GM23248 (cell line): ENCODE results near the gene ERC1. TPM values are rescaled to one million over a fixed set of nuclear protein-coding genes. Genes with fewer than 3 reads are reported as not detected.

ENCODE experiments used
- DNase-seq: peaks from one replicate; pipeline ENCODE4 v3.0.0-alpha.2; 2015
- H2AFZ ChIP-seq: fragments of 200-600 bp; sonication (generic); 2 replicates; pipeline ENCODE4 v1.6.1; 2016; ENCODE audit warnings: antibody characterized with exemption
- H3F3A ChIP-seq: fragments of 200-600 bp; sonication (generic); 2 replicates; pipeline ENCODE4 v1.6.1; 2016; ENCODE audit warnings: mild to moderate bottlenecking, antibody characterized with exemption, mixed run types; ENCODE audit not compliant: insufficient read depth
- H3K27ac ChIP-seq: fragments of 200-600 bp; sonication (generic); 2 replicates; pipeline ENCODE4 v1.5.1; 2016; ENCODE audit warnings: mild to moderate bottlenecking
- H3K27me3 ChIP-seq: fragments of 200-600 bp; sonication (generic); replicated peaks from 2 replicates; pipeline ENCODE4 v1.6.1; 2016; ENCODE audit warnings: mild to moderate bottlenecking; ENCODE audit not compliant: insufficient read depth
- H3K36me3 ChIP-seq: fragments of 200-600 bp; sonication (generic); 2 replicates; pipeline ENCODE4 v1.6.1; 2016; ENCODE audit warnings: low read depth, mild to moderate bottlenecking
- H3K4me1 ChIP-seq: fragments of 200-600 bp; sonication (generic); 2 replicates; pipeline ENCODE4 v1.6.1; 2016; ENCODE audit warnings: mild to moderate bottlenecking; ENCODE audit not compliant: insufficient read depth
- H3K4me2 ChIP-seq: fragments of 200-600 bp; sonication (generic); one replicate; pipeline ENCODE4 v1.6.1; 2016; ENCODE audit warnings: mild to moderate bottlenecking; ENCODE audit not compliant: unreplicated experiment
- H3K4me3 ChIP-seq: fragments of 200-600 bp; sonication (generic); 2 replicates; pipeline ENCODE4 v1.5.1; 2016; ENCODE audit warnings: mild to moderate bottlenecking
- H3K79me2 ChIP-seq: fragments of 200-600 bp; sonication (generic); 2 replicates; pipeline ENCODE4 v1.6.1; 2016; ENCODE audit warnings: mild to moderate bottlenecking; ENCODE audit not compliant: insufficient read depth
- H3K9ac ChIP-seq: fragments of 200-600 bp; sonication (generic); 2 replicates; pipeline ENCODE4 v1.6.1; 2016; ENCODE audit warnings: mild to moderate bottlenecking
- H3K9me2 ChIP-seq: fragments of 200-600 bp; sonication (generic); 2 replicates; pipeline ENCODE4 v1.6.1; 2016; ENCODE audit warnings: mixed run types, mild to moderate bottlenecking, moderate library complexity; ENCODE audit not compliant: insufficient read depth
- H3K9me3 ChIP-seq: fragments of 200-600 bp; sonication (generic); one replicate; pipeline ENCODE4 v1.6.1; 2017; ENCODE audit warnings: low read depth
- H4K20me1 ChIP-seq: fragments of 200-600 bp; sonication (generic); 2 replicates; pipeline ENCODE4 v1.6.0; 2016; ENCODE audit not compliant: insufficient read depth
- EZH2 ChIP-seq: fragments of 200-600 bp; sonication (generic); IDR thresholded peaks from 2 replicates; pipeline ENCODE4 v1.6.1; 2018; ENCODE audit warnings: antibody characterized with exemption, mild to moderate bottlenecking; ENCODE audit not compliant: insufficient read depth, poor library complexity, severe bottlenecking
- EZH2phosphoT487 ChIP-seq: fragments of 200-600 bp; sonication (generic); IDR thresholded peaks from 2 replicates; pipeline ENCODE4 v1.6.1; 2018; ENCODE audit warnings: antibody characterized with exemption, moderate library complexity, mild to moderate bottlenecking, low read depth; ENCODE audit not compliant: insufficient read depth
- WGBS, 2 experiments: methylation state at CpG; one replicate each; pipeline ENCODE4 v1.1.6; 2015 to 2017; ENCODE audit warnings: low lambda C conversion rate in 2 of 2, low coverage in 1 of 2; ENCODE audit errors: missing lambda C conversion rate in 2 of 2; 5-methylcytosine and 5-hydroxymethylcytosine counted together
- in situ Hi-C: fragments of 300-500 bp; cut with MboI; formaldehyde crosslinking; loops from 2 replicates; pipeline ENCODE4 v1.15.0; 2020
- polyA plus RNA-seq: library from polyadenylated mRNA; unstranded; fragments of >200 nt; fragmentation: Nextera tagmentation; extraction: Ambion mirVana; gene quantifications from 2 replicates; pipeline ENCODE4 v1.2.1, GENCODE V29; 2016
- total RNA-seq: library from RNA; depleted of rRNA; stranded (reverse); fragments of >200 nt; shearing (Covaris generic); gene quantifications from 2 replicates; pipeline ENCODE4 v1.2.3, GENCODE V29; 2014

ERC1 gene
- total and polyA plus RNA-seq, 2 experiments from 2014 or later, result 21.5 to 23.3 TPM

DNA sequence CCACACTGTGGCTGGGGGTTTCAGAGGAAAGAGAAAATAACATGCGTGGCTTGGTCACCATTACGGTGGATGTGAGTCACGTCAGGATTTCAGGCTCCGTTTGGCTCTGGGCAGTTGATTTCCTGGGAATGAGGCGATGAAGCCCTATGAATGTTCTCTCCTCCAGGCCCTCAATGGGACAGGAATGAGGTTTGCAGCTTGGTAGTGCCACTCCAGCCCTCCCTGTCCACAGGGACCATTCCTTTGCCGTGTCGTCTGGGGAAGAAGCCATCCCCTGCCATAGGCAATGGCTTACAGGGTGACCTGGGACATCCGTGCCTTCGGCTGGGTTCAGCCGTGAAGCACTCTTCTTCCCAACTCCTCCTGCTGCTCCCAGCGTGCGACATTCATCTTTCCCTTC is 508.3 kb downstream of the ERC1 start:
- H4K20me1 ChIP-seq, result no peaks in the 10 kb centered on the region
- H3F3A ChIP-seq, result peaks cover 16% of the 10 kb centered on the region
- H3K9me3 ChIP-seq, result no peaks in the 10 kb centered on the region
- DNase-seq, result no peak
- no peaks in the 10 kb centered on the region for H3K27me3 ChIP-seq
- H3K27ac ChIP-seq, result no peak overlapping the region
- no peak for TF ChIP-seq EZH2
- TF ChIP-seq EZH2phosphoT487, result no peak
- H3K79me2 ChIP-seq, result no peaks in the 10 kb centered on the region
- H3K36me3 ChIP-seq, result no peaks in the 10 kb centered on the region
- 91 to 97% methylated on average over 12 of the region's 12 CpGs for WGBS, 2 experiments
- no peak overlapping the region for H3K4me2 ChIP-seq
- peaks cover 28% of the 10 kb centered on the region for H3K4me1 ChIP-seq
- H2AFZ ChIP-seq, result no peak overlapping the region
- in situ Hi-C loops, result no loop called here
- no peaks in the 10 kb centered on the region for H3K9me2 ChIP-seq
- no peak overlapping the region for H3K4me3 ChIP-seq
- H3K9ac ChIP-seq, result no peak overlapping the region

DNA sequence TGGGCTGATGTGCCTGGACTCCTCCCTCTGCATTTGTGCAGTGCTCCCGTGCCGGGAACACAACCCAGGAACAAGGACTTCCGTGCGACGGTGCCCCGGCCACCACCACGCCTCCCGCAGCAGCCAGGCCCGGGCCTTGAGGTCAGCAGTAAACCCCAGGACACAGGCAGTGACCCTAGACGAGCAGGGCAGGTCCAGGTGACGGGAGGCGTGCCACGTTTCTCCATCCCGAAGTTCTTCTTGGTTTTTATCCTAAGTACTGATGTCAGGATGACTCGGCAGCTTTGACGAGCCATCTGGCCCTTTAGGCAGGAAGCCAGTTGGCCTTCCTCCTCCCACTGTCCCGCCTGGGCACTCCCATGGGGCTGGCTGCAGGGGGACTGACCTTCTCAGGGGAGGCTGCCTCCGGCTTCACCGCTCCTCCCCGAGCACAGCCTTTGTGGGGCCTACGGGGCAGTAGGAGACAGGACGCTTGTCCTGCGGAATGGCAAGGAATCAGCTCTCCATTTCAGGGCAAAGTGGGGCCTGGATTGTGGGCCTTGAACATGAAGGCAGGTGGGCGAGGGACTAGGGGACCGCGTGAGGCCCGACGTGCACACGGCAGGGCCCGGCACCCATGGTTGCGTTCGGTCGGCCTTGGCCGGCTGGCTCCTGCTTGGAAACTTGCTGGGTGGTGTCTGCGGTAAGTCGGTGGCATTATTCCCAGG is 509.2 kb downstream of the ERC1 start:
- peak overlapping the region; percentile 49 for H3K9ac ChIP-seq

DNA sequence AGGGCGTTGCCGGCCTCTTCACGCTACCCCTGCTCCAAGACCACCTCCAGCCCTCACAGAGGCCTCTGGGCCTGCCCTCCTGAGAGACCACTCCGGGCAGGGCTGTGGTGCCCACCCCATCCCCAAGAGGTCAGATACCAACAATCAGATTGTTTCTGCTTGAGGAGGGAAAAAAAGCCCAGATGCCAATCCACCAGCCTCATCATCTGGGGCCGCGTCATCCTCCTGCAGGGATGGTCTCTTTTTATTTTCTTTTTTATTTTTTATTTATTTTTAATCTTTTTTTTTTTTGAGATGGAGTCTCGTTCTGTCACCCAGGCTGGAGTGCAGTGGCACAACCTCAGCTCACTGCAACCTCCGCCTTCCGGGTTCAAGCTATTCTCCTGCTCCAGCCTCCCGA is 510.0 kb downstream of the ERC1 start:
- no peaks in the 10 kb centered on the region for H4K20me1 ChIP-seq
- H2AFZ ChIP-seq, result no peak overlapping the region
- 90 to 92% methylated on average over 9 to 10 of the region's 10 CpGs for WGBS, 2 experiments
- no peaks in the 10 kb centered on the region for H3K27me3 ChIP-seq
- no peak overlapping the region for H3K27ac ChIP-seq
- no peak for DNase-seq
- H3K4me3 ChIP-seq, result no peak overlapping the region
- H3K4me2 ChIP-seq, result no peak overlapping the region
- peaks cover 16% of the 10 kb centered on the region for H3F3A ChIP-seq
- H3K4me1 ChIP-seq, result peaks cover 23% of the 10 kb centered on the region
- no peaks in the 10 kb centered on the region for H3K9me3 ChIP-seq
- no peak overlapping the region for H3K9ac ChIP-seq
- no peaks in the 10 kb centered on the region for H3K36me3 ChIP-seq
- H3K9me2 ChIP-seq, result no peaks in the 10 kb centered on the region
- no peaks in the 10 kb centered on the region for H3K79me2 ChIP-seq
- in situ Hi-C loops, result no loop called here
- no peak for TF ChIP-seq EZH2phosphoT487
- no peak for TF ChIP-seq EZH2

More for the DNA sequence above, 509.2 kb downstream of the ERC1 start:
- H3K4me1 ChIP-seq, result peaks cover 28% of the 10 kb centered on the region
- in situ Hi-C loops, result no loop called here
- TF ChIP-seq EZH2phosphoT487 (no peak), EZH2 (no peak)
- WGBS, 2 experiments, result 55% methylated on average over 36 of the region's 36 CpGs
- no peaks in the 10 kb centered on the region for H3K79me2 ChIP-seq
- no peaks in the 10 kb centered on the region for H4K20me1 ChIP-seq
- DNase-seq, result peak; percentile 87
- H2AFZ ChIP-seq, result peak overlapping the region; percentile 60
- peaks cover 16% of the 10 kb centered on the region for H3F3A ChIP-seq
- H3K9me2 ChIP-seq, result no peaks in the 10 kb centered on the region
- no peaks in the 10 kb centered on the region for H3K36me3 ChIP-seq
- H3K4me3 ChIP-seq, result no peak overlapping the region
- H3K27me3 ChIP-seq, result no peaks in the 10 kb centered on the region
- H3K4me2 ChIP-seq, result no peak overlapping the region
- no peaks in the 10 kb centered on the region for H3K9me3 ChIP-seq
- H3K27ac ChIP-seq, result peak overlapping the region; percentile 34; the same call in 1 of the 2 replicates

DNA sequence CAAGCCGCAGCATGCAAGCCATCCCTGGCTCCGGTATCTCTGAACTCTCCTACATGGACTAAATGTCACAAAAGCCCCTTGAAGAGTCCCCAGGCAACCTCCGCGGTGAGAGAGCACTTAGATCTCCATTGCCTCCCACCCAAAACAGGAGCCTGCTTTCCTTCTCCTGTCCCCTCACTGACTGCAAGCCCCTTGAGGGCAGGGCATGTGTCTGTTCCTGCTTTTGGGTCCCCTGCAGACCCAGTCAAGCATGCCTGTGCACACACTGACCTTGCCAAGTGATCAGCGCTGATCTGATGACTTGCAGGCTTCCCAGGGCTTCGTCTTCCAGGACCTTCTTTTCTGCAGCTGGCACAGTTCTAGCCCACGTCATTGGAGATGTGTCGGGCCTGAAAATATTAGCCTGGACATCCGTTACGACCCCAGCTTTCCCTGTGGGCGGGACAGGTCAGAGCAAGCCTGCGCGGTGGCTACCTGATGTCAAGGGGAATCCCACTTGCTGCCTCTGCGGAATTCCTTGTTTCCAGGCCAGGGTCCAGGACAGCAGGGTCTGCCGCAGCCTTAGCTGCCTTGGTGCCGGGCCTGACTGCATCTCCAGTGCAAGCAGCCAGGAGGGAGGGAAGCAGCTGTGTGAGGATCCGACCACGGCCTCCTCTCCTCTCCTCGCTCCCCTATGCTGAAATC is 510.8 kb downstream of the ERC1 start:
- Histone ChIP-seq H3K4me2 (no peak overlapping the region), H3K9me3 (no peaks in the 10 kb centered on the region), H3K4me3 (no peak overlapping the region), H3K36me3 (no peaks in the 10 kb centered on the region), H3K9ac (no peak overlapping the region), H3K9me2 (no peaks in the 10 kb centered on the region), H3K27me3 (no peaks in the 10 kb centered on the region), H4K20me1 (no peaks in the 10 kb centered on the region), H3K27ac (no peak overlapping the region), H2AFZ (no peak overlapping the region), H3K79me2 (no peaks in the 10 kb centered on the region), H3F3A (peaks cover 7% of the 10 kb centered on the region), H3K4me1 (peaks cover 15% of the 10 kb centered on the region)
- in situ Hi-C loops, result no loop called here
- no peak for TF ChIP-seq EZH2phosphoT487
- DNase-seq, result no peak
- 91 to 98% methylated on average over 19 of the region's 19 CpGs for WGBS, 2 experiments
